ENCODE data around the gene PSPC1. TPM values are rescaled to one million over a fixed set of nuclear protein-coding genes. Genes with fewer than 3 reads are reported as not detected.
"Not testable (repeated sequence)": the region's sequence is repeated elsewhere in the genome, so short reads cannot be mapped to it uniquely, and the experiment has no call there.

The PSPC1 gene
- total RNA-seq, 1 donor from 2014 or later: 81.0 TPM

DNA sequence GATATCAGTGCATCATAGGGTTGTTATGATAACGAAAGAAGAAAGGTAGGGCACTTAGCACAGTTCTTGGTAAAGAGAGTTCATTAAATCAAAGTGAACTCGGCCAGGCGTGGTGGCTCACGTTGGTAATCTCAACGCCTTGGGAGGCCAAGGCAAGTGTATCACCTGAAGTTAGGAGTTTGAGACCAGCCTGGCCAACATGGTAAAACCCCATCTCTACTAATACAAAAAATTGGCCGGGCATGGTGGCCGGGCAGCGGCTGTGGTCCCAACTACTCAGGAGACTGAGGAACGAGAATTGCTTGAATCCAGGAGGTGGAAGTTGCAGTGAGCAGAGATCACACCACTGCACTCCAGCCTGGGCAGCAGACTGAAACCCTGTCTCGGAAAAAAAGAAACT, 19.1 kb downstream of the PSPC1 start:
- DNase-seq (ENCODE audit: low read depth): no peak

DNA sequence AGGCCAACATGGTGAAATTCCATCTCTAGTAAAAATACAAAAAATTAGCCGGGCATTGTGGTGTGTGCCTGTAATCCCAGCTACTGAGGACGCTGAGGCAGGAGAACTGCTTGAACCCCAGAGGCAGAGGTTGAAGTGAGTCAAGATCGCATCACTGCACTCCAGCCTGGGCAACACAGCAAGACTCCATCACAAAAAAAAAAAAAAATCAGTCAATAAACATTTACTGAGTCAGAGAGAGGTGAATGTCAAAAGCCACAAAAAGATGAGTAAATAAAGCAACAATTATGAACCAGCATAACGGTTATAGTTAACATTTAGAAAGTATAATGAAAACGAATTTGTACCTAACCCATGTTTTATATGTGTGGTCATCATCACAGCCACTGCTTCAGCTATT, 23.1 kb downstream of the PSPC1 start:
- DNase-seq (ENCODE audit: low read depth): no peak

GRCh38 chr13:19742643-19743042, 40.1 kb downstream of the PSPC1 start:
- DNase-seq (ENCODE audit: low read depth): no peak

DNA sequence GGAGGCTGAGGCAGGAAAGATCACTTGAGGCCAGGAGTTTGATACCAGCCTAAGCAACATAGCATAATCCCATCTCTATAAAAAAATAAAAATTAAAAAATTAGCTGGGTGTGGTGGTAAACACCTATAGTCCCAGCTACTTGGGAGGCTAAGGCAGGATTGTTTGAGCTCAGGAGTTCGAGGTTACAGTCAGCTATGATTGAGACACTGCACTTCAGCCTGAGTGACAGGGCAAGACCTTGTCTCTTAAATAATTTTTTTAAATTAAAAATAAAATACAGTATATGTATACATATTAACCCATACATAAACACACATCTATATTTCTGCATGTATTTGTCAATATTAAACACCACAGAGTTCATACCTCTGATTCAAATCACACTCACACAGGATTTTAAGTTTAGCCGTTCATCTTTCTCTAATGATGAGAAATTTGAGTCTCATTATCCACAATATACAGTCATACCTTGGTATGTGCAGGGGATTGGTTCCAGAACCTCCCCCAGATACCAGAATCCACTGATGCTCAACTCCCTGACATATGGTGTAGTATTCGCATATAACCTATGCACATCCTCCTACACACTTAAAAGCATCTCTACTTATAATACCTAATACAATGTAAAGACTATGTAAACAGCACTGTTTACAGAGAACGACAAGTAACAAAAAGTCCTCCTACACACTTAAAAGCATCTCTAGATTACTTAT, 44.7 kb downstream of the PSPC1 start:
- no peak for DNase-seq (ENCODE audit: low read depth)

DNA sequence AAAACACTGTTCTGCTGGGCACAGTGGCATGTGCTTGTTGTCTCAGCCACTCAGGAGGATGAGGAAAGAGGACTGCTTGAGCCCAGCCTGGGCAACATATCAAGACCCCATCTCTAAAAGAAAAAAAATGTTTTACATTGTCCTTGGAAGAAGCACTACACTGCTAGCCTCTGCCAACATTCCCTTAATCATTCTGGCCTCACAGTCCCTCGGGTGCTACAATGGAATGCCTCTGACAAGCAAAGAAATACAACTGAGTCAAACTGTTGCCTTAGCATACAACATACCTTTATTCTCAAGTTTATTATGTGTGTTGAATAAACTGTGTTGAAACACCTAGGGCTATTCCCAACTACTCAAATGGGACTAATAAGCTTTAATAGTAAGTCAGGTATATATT, 56.1 kb downstream of the PSPC1 start:
- no peak for DNase-seq (ENCODE audit: low read depth)

- no peak for DNase-seq (ENCODE audit: low read depth)
Observed at GRCh38 chr13:19725320-19725719, 57.4 kb downstream of the PSPC1 start.

DNA sequence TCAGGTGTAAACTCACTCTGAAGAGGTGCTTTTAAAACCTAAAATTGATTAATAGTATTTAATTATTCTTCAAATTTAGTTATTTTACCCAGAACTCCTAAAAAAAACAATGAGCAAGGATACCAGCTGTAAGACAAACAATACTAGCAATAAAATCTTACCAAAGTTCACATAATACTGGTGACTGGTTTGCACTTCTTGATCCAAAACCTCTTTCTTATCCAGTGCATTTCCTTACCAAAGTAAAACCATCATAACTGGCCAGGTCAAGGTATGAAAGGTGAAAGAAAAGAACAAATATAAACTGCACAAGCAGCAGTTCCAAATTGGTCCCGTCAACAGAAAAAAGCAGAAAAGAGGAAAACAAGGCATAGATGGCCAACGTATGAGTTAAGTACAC, 62.7 kb downstream of the PSPC1 start:
- DNase-seq (ENCODE audit: low read depth): no peak

GRCh38 chr13:19713186-19713965, 69.4 kb downstream of the PSPC1 start:
- DNase-seq (ENCODE audit: low read depth): peak; percentile 54

GRCh38 chr13:19709782-19710181, 73.0 kb downstream of the PSPC1 start:
- not testable (repeated sequence) for DNase-seq (ENCODE audit: low read depth)

- DNase-seq (ENCODE audit: low read depth): peak; percentile 49
Observed at GRCh38 chr13:19709039-19709438, 73.7 kb downstream of the PSPC1 start.

DNA sequence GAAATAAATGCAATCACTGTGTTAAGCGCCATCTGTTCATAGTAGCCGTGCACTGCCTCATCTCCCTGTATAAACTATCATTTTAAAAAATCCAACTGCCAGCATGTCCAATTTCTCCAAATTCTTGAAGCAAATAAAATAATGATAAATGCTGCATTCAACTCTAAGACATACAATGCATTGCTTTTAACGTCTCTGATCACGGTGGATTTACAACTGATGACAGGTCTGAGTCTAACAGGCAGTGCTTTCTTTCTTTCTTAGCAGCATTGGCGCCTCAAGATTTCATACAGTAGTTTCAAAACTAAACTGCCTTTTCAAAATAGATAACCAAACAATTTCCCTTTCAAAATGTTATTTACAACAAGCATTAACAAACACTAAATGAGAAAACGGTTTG, 78.5 kb downstream of the PSPC1 start:
- DNase-seq (ENCODE audit: low read depth): not testable (repeated sequence)

GRCh38 chr13:19701619-19702018, 81.1 kb downstream of the PSPC1 start:
- DNase-seq (ENCODE audit: low read depth): not testable (repeated sequence)

DNA sequence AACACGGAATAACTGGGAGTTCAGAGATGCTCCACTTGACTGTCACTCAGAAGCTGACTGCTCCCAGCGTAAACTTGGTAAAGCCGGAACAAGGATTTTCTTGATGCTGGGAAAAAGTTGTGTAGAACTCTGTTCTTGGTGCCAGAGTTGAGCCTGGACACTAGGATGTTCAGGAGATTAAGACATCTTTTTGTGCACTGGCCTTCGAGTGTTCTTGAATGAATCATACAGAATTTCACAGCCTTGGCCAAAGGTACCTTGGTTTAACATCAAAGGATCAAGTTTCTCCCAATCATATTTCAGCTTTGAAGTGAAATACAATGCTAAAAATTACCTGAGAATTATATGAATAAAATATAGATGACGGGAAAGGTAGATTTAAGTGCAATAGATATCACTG, 81.8 kb downstream of the PSPC1 start:
- not testable (repeated sequence) for DNase-seq (ENCODE audit: low read depth)

DNA sequence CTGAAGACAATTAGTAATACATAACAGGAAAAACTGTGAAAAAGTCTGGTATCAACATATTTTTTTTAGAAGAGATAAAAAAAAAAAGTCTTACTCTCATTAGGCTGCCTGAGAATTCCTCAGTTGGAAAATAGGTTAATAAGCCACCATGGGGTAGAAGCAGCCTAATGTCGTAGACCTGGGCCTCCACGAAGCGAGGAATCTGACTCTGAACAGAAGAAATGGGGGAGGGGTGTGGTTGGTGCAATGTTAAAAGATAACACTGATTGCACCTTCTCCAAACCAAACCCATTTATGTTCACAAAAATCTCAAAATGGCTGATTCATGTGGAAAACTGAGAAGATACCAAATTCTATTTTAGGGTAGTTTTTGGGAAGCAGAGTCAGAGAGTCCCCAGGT, 86.9 kb downstream of the PSPC1 start:
- DNase-seq (ENCODE audit: low read depth): no peak

DNA sequence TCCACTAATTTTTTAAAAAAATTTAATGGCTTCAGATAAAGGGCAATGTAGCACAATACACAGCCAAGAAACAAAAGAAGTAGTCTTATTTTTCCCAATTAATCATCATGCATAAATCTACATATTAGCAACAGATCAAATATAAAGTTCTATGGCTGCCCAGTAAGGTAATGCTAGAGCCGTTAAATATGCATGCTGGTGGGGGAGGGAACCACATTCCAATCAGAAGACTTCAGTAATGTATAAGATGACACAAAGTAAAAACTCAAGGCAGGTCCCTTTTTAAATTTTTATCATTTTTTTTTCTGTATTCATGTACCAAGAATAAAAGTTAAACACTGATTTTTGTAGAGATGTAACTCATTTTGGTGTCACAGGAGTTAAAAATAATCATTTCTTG, 87.3 kb downstream of the PSPC1 start:
- DNase-seq (ENCODE audit: low read depth): no peak

DNA sequence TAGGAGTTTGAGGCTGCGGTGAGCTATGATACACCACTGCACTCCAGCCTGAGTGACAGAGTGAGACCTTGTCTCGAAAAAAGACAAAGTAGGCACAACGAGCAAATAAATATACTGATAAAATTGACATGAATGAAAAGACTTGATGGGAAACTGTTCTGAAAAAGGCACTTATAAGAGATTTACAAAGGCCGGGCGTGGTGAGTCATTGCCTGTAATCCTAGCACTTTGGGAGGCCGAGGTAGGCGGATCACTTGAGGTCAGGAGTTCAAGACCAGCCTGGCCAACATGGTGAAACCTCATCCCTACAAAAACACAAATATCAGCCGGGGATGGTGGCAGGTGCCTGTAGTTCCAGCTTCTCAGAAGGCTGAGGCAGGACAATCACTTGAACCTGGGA, 91.3 kb downstream of the PSPC1 start:
- DNase-seq (ENCODE audit: low read depth): not testable (repeated sequence)

DNA sequence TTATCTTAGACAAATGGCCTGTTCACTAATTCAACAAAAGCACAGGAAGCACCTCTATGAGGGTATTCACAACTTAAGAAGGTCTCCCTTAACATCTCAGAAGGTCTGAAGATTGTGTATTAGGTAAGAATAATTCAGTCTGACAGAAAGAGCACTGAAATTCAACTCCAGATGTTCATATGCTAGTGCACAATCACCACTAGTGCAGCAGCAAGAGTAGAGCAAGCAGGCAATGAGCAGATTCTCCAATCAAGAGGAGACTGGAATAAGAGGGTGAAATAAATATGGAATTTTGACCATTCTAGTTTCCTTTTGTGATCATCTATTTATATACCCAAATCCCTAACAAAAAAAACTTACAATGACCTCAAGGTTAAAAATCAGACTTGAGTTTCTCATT, 97.3 kb downstream of the PSPC1 start:
- peak; percentile 9 for DNase-seq (ENCODE audit: low read depth)

DNA sequence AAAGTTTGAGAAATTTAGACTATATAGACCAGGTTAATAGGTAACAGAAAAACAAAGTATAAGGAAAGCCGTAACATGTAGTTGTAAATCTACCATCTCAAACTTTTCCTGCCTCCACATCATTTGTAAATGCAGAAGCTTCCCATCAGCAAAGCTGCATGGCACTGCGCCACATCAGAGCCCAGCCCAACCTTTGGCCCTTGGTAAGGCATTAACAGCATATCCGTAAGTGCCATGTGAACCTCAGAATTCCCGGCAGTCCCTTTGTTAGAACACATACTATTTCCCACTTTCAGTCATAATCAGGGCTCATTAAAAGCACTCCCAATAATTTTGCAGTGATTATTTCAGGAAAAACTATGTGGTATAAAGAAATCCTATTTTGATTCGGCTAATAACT, 97.7 kb downstream of the PSPC1 start:
- DNase-seq (ENCODE audit: low read depth): peak; percentile 70

DNA sequence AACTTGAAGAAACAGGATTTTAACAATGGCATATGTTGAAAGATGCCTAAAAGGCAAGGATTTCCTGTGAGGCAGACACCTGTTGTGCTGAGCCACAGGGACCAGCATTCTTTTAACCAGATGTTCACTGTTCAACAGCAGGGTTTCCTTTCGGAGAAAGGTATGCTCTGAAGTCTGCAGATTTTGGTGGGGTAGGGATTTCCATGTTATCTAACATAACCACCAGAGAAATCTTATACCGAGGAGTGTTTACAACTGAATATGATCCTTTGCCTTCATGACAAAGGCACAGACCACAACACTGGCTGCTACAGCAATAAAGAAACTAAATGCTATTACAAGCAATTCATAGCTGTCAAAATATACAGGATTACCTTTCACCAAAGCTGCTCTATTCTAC, 101.2 kb downstream of the PSPC1 start:
- no peak for DNase-seq (ENCODE audit: low read depth)

- no peak for DNase-seq (ENCODE audit: low read depth)
Observed at GRCh38 chr13:19680751-19681150, 102.0 kb downstream of the PSPC1 start.

- DNase-seq (ENCODE audit: low read depth): no peak
Observed at GRCh38 chr13:19676168-19676567, 106.6 kb downstream of the PSPC1 start.

GRCh38 chr13:19674898-19675297, 107.8 kb downstream of the PSPC1 start:
- DNase-seq (ENCODE audit: low read depth): no peak

Measured in renal cortical epithelial cell (primary cell).